Activated CD4-positive, alpha-beta T cell treated with anti-CD3 and anti-CD28 coated beads, Interleukin-2, Interleukin-4, amounts not matched to agents 100 ng/mL and 50 ng/mL, durations not matched to agents 16 hours and 8 hours (primary cell): Measurements from ENCODE around the gene SAFB2.

ENCODE experiments used
- DNase-seq: peaks from one replicate; pipeline ENCODE4 v3.0.0-alpha.2; 2020; ENCODE audit warnings: low spot score

SAFB2 gene

DNA sequence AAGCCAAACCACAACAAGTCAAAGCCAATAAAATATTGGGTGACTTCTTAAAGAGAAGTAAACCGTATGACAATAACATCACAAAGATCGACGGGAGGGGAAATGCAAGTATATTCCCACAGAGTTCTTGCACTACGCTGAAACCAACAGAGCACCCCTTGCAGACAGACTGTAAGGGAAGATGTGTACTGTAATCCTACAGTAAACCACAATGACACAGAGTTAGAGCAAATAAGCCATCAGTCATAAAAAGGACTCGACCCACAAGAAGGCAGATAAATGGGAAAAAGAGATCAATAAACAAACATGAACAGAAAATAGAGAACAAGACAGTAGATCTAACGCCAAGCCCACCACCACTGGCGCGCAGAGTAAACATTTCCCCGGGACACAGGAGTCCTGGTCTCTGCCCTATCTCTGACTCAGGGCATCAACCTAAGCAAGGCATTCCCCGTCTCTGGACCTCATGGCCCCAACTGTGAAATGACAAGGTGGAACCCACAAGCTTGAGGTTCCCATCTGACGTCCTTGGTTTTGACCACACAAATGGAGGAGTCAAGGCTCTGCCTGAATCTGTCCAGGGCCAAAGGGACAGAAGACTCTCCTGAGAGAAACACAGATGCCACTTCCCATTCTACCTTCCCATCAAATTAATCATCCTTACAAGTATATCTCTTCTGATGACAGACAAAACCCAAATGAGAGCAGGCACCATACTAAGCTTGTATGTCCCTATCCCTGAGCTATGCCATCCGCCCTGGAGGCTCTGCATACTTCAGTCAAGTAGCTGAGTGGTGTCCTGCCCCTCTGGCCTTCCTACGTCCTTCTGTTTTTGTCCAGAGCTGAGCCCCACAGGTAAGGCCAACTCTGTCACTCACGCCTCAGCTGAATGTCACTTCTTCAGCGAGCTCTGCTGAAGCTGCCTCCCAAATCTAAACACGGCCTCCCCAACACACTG lies 15.0 kb downstream of the SAFB2 start:
- DNase-seq, result no peak

DNA sequence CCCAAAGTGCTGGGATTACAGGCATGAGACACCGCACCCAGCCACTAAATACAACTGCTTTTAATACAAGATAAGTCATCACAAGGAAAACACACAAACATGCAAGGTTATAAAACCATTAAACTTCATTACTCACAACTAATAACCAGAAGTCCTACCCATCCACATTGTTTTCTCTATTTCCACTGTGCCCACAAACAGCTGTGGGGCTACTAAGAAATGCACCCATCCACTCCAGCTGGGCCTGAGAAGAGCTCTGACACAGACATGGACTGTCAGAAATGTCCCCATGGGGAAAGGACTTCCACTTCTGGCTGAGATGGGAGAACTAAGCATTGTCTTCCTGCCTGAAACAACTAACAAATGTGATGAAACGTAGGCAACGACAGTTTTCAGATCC lies 17.2 kb downstream of the SAFB2 start:
- no peak for DNase-seq

DNA sequence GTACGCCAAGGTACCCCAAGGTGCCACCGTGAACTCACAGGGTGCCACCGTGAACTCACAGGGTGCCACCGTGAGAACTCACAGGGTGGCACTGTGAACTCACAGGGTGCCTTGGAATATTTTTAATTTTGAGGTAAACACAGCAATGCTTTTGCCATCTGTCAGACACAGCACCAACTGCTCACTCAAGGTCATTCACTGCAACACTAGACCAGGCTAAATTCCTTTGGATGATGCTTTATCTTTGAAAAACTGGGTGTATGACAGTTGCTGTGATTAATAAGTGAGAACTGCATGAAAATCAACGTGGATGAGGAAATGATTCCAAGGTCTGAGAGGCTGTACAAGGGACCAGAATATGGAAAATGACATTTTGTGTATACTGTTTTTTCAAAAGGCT lies 18.9 kb downstream of the SAFB2 start:
- no peak for DNase-seq

DNA sequence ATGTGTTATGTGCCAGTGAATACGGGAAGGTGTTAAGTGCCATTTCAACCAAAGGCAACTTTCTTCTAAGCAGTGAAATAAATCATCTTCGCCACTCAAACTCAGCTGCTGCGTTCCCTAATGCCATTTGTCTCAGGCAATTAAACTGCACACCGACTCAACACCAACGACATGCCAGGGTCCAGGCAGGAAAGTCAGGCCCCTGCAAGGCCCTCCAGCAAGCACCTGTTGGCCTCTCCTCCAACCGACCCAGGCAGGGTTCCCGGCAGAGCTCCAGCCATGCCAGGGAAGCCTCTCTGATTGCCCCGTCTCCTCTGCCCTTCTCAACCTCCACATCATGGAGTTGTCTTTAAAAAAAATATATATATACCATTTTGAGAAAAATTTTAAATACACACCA lies 21.8 kb downstream of the SAFB2 start:
- no peak for DNase-seq

DNA sequence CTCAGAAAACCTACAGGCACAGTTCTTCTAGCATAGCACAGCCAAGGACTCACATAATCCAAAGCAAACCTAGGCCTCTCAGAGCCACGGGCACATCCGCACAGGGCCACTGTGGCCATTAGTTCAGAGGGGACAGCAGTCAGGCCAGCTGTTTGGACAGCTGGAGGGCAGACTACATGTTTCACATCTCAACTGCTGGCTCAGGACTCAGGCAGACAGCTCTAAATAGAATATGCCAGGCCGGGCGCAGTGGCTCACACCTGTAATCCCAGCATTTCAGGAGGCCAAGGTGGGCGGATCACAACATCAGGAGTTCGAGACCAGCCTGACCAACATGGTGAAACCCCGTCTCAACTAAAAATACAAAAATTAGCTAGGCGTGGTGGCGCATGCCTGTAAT lies 26.8 kb downstream of the SAFB2 start:
- no peak for DNase-seq

DNA sequence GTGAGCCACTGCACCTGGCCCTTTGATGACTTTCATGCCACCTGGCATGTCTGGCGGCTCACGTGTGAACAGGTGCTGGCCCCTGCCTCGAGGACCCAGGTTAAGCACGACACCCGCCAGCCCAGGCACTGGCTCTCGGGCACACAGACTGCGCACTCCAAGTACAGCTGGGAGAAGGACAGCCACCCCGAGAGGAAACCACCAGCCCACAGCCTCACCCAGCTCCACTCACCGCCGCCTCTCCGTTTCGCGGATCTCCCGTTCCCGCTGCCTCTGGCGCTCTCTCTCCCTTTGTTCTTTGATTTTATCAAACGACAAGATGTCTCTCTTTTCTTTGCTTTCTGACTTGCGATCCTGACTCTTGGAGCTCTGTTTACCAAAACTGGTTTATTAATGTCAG lies 27.4 kb downstream of the SAFB2 start:
- no peak for DNase-seq

DNA sequence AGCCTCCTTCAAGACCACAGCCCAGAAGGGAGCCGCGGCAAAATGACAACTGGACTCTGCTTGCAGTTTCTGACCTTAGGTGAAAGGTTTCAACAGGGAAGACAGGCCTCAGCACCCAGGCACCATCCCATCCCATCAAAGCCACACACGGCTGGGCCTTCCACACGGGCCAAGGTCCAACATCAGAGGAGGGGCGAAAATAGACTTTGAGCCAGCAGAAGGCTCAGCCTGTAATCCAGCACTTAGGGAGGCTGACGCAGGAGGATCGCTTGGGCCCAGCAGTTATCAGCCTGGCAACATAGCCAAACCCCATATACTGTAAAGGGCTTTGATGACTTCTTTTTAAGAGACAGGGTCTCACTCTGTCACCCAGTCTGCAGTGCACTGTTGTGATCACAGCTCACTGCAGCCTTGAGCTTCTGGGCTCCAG lies 28.0 kb downstream of the SAFB2 start:
- DNase-seq, result no peak

DNA sequence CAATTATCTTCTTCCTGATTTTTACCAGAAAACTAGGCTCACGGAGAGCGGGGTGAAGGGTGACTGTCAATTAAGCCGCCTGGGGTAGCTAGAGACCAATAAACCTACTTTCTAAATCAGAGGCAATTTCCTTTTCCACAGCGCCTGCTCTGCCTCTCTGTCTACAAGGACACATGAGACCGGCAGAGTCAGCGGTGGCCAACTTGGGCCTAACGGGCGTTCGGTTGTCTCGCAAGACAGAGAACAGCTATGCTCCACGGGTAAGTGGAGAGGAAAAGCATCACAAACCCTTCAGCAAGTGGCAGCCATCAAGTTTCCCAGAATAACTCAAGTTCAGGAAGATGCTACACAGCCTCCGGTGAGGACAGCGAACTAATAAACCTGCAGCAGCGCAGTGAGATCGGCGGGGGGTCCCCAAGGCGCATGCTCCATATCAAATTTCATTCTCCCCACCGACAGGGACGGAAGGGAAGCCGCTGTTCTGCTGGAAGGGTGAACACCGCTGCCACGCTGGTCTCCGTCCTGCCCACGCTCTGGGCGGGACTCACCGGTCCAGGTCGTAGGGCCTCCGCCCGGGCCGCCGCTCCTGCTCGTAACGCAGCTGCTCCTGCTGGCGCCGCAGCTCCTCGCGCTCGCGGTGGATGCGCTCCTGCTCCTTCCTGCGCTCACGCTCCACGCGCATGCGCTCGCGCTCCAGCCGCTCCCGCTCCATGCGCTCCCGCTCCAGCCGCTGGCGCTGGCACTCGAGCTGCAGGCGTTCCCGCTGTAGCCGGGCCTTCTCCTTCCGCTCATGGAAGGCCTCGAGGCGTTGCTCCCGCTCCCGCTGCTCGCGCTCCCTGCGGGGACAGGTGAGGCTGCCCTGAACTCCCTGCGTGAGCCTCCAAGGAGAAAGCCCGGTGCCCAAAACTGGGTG lies 29.0 kb downstream of the SAFB2 start:
- DNase-seq, result no peak

DNA sequence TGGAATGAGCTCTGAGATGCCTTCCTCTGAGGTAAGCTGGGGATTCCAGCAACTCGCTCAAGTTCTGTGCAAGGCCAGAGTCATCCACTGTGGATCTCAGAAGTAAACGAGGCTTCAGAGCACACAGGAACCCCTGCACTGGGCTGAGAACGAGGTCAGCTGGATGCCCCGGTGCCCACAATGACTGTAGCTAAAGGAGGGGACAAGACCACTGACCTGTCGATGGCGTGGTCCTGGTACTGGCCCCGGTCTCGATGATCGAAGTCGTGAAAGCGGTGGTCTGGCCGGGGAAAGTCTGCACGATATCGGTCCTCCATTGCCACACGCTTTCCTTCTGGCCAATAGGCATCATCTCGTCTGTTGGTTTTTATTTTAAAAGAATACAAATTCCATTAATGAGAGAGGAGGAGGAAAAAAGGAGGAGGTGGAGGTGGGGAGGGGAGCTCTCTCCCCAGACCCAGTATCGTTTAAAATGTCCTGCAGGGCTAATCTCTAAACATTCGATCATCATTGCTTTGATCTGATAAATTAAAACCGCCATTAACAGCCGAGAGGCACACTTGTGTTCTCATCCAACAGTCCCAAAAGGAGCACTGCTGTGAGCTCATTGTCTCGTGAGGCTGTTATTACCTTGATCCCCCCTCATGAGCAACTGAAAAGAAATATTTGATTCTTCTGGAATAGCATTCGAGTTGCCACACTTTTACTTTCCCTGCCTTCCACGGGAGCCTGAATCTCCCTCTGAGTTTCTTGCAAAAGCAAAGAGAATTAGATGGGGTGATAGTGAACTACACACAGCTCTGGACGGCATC lies 29.8 kb downstream of the SAFB2 start:
- no peak for DNase-seq

DNA sequence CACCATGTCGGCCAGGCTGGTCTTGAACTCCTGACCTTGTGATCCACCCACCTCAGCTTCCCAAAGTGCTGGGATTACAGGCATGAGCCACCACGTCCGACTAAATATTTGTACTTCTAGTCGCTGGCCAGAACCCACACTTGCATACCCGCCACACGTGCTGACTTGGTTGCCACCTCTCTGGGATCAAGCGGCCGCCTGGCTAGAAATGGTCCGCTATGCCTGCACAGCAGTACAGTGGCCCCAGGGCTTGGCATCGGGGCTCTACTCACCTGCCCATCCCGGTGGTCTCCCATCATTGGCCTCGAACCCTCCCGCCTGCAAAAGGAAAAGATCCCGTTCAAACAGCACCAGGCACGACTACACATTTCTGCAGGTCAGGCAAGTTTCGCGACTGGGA lies 31.1 kb downstream of the SAFB2 start:
- no peak for DNase-seq

DNA sequence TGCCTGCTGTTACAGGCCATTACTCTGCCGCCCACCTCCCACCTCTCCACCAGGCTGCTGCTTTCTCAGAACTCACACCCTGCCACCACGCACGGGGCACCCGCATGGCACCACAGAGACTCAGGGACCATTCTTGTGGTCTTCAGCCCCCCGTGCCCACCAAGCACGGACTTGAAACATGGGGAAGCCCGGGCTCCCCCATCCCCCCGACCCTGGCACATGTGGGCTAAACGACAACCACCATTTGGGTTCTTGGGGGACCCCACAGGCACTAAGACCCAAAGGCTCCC lies 31.8 kb downstream of the SAFB2 start:
- DNase-seq, result no peak

DNA sequence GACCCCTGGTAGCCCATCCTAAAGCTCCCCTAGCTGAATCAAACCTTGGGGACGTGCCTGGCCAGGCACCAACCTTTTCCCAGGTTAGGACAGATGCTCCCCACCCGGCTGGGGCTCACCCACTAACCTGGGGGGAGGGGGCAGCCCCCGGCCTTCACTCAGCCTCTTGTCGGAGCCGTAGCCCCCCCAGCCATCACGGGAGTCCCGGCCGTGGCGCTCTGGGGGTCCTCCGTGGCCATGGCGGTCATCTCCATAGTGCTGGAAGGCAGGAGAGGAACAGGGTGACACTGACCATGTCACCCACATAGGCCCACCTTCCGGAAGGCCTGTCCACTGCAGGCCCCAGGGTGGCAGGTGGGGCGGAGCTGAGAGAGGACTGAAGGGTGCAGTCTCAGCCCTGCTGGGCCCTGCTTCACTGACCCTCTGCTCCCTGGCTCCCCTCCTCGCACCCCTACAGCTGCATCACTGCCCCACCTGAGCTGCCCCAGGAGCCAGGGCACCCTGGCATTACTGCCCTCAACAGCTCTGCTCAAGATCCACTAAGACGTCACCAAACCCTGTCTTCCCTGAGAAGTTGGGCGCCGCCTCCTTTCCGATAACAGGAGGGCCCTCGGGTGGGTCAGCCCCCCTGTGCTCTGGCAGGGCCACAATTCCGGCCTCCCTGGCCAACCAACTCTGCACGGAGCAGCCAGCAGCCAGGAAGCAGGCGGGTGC lies 32.3 kb downstream of the SAFB2 start:
- DNase-seq, result no peak

DNA sequence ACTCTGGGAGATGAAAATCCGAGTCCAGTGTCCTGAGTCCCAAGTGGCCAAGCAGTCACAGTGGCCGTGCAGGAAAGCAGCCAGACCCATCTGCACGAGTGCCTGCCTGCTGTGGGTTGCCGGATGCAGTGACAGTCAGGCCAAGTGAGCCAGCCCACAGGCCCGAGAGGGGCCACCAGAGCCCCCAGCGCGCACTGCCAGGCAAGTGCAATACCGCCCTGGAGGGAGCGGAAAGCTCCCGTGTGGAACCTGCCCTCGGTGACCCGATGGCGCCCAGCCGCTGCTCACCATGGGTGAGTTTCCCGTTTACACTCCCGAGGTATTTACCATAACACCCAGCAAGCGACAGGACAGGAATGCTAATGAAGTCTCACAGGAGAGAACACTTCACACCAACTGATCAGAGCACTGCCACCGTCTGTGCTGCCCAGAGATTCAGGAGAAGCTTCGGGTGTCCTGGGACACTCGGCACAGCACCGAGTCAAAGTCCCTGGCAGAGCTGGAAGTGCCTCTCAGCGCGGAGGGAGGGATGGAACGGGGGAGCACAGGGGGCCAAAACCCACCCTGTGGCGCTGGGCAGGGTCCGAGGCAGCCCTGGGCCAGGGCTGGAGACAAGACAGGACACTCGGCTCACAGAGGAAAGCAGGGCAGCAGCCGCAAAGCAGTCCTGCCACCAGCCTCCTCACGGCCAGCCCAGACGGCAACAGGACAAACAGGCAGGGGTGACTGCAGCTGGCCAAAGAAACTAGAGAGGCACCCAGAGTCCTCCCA lies 33.5 kb downstream of the SAFB2 start:
- DNase-seq, result no peak

DNA sequence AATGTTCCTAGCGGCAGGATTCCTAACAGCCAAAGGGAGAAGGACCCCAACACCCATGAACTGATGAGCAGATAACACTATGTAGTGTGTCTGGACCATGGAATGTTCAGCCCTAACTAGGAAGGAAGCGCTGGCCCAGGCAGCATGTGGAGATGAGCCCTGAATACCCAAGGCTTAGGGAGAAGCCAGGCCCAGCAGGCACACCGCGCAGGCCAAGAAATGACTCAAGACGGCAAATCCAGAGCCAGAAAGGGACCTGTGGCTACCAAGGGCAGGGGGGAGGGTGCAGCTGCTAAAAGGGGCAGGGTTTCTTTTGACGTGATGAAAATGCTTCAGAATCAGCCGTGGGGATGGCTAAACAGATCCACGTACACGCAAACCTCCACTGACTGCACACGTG lies 34.1 kb downstream of the SAFB2 start:
- DNase-seq, result no peak

DNA sequence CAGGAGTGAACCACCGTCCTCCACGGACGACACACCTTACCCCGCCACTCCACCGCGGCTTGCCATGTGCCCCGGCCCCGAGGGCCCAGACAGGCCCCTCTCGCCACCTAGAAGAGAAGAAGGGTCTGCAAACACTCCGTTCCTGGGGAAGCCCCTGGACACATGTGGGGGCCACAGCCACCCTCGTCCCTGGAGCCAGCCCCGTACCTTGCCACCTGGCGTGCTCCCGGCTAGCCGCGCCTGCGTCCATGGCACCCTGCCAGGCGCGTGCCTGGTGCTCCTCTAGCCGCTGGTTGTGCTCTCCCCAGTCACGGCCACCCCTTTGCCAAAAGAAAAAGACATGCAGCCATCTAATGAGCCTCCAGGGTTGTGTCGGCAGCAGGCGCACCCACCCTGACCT lies 34.9 kb downstream of the SAFB2 start:
- no peak for DNase-seq

DNA sequence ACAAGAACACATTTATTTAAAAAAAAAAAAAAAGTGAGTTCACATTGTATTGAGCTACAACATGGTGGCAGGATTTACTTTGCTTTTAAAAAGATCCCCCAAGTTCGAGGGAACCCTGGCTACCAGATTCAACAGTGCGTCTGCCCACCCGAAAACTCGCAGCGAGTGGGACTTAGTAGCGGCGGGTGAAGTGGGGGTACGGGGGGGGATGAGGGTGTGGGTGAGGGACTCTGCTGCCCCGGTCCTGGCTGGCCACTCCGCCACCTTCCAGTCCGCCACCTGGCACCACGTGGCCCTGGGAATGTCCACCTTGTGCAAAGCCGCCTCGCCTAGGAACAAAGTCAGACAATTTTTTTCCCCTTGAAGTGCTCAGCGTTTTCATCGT lies 35.5 kb downstream of the SAFB2 start:
- DNase-seq, result no peak

DNA sequence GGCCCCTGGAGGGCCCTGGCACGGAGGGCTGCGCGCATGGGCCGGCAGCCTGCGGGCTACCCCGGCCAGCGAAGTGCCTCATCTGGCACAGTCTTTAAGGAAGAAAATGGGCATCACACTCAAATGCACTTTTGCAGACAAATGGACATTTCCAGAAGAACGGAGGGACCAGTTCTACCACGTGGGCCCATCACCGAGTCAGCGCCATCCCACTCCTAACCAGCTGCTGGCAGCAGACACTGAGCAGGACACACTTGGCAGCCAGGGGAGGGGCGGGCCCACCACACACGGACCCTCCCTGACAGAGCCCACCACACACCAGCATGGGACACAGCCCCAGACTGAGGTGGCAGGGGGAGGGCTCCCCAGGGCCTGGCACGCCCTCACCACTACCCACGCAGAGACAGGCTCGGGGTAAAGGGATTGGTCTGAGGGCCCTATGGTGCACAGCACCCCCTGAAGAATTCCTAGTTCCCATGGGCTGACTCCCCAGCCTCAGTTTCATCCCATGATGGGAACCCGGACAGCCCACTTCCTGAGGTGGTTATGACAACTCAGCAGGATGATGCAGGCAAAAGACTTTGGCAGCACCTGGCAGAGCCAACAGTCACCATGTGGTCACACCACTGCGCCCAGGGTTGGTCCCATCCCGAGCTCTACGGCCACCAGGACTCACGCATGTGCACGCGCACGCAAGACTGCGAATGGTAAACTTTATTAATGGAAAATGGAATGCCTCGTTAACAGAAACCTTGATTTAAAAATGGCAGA lies 36.1 kb downstream of the SAFB2 start:
- DNase-seq, result no peak

DNA sequence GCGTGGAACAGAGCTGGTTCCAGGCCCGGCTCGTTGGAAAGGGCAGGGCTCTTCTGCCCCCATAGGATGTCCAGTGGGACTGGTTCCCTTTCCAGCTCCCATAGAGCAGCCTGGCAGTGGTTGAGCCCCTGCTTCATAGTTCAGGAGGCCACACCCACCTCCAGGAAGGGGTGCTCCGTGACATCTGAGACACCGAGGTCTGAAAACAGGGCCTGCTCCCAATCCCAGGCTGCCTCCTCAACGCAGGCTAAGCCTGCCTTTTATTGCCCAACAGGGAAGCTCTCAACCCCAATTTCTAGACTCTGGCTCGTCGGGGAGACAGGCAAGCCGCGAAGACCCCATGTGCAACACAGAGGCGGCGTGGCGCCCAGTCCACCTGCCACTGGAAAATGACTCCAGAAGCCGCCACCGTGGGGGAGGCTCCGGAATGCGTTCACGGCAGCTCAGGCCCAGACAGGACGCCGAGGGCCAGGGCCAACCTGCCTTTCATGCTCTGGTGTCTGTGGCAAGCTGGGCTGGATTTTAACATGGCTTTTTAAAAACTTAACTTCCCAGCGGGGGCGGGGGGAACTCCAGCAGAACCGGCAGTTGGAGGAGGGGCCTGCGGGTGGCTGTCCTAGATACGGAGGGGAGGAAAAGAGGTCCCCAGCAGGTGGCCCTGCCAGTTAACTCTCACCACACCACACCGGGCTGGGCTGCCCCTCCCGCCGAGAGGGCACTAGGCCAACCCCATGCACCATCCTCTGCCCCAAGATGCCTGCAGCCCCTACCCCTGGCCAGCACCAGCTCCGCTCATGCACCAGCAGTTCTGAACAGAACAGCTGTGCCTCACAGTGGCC lies 36.9 kb downstream of the SAFB2 start:
- DNase-seq, result no peak

DNA sequence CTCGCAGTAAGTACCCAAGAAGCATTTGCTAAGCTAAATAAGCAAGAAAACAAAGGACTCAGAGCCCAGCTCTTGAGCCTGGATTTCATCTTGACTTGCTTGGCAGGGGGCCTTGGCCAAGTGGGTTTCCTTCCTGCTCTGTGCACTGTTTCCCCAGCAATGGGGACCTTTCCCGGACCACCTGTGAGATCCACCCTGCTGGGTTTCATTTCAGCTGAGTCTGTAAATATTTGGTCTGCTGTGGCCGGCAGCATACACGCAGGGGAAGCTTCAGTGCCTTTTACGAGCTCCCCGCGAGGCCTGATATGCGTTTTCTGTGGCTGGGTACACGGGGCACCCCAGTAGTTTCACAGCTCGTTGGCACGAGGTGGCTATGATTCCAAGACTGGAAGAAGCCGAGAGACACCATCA lies 42.4 kb downstream of the SAFB2 start:
- DNase-seq, result no peak
